ENCODE measurements around the gene PRRT1B. TPM values are rescaled to one million over a fixed set of nuclear protein-coding genes. Genes with fewer than 3 reads are reported as not detected.

The PRRT1B gene
- total and polyA plus RNA-seq, 2 experiments from 2014 or later, result not detected

- TF ChIP-seq EZH2phosphoT487 (IDR thresholded peaks at IDR 0.05; ENCODE audit: insufficient read depth, low read depth) (no peak), EZH2 (IDR thresholded peaks at IDR 0.05; ENCODE audit: insufficient read depth, poor library complexity, severe bottlenecking) (no peak)
- Histone ChIP-seq H3K27me3 (replicated peaks; ENCODE audit: insufficient read depth) (peaks cover 24% of the 10 kb centered on the region; the same call in 1 of the 2 replicates), H3K27ac (no peak overlapping the region), H4K20me1 (ENCODE audit: insufficient read depth) (no peaks in the 10 kb centered on the region), H2AFZ (no peak overlapping the region), H3K4me3 (no peak overlapping the region), H3K9ac (no peak overlapping the region), H3K4me2 (ENCODE audit: unreplicated experiment) (no peak overlapping the region), H3F3A (ENCODE audit: insufficient read depth) (no peaks in the 10 kb centered on the region), H3K79me2 (ENCODE audit: insufficient read depth) (no peaks in the 10 kb centered on the region), H3K9me2 (ENCODE audit: insufficient read depth) (no peaks in the 10 kb centered on the region), H3K9me3 (ENCODE audit: low read depth) (no peaks in the 10 kb centered on the region), H3K4me1 (ENCODE audit: insufficient read depth) (no peaks in the 10 kb centered on the region), H3K36me3 (ENCODE audit: low read depth) (no peaks in the 10 kb centered on the region)
- DNase-seq, result no peak
- WGBS, 2 experiments (ENCODE audit: low coverage in 1 of 2, low lambda C conversion rate in 2 of 2, missing lambda C conversion rate in 2 of 2), result 90 to 91% methylated on average over 6 of the region's 6 CpGs
- in situ Hi-C loops (cut with MboI), result no loop called here
Measured at GRCh38 chr9:131552030-131552429, 6.7 kb downstream of the PRRT1B start.

- Histone ChIP-seq H3K9me3 (ENCODE audit: low read depth) (no peaks in the 10 kb centered on the region), H3K9ac (no peak overlapping the region), H3K79me2 (ENCODE audit: insufficient read depth) (no peaks in the 10 kb centered on the region), H3K9me2 (ENCODE audit: insufficient read depth) (no peaks in the 10 kb centered on the region), H3K36me3 (ENCODE audit: low read depth) (no peaks in the 10 kb centered on the region), H2AFZ (no peak overlapping the region), H3F3A (ENCODE audit: insufficient read depth) (no peaks in the 10 kb centered on the region), H4K20me1 (ENCODE audit: insufficient read depth) (no peaks in the 10 kb centered on the region), H3K4me3 (no peak overlapping the region), H3K4me2 (ENCODE audit: unreplicated experiment) (no peak overlapping the region), H3K27ac (no peak overlapping the region), H3K27me3 (replicated peaks; ENCODE audit: insufficient read depth) (0 out of 2 replicates have a peak, but pooled peaks cover 6% of the 10 kb centered on the region), H3K4me1 (ENCODE audit: insufficient read depth) (no peaks in the 10 kb centered on the region)
- WGBS, 2 experiments (ENCODE audit: low coverage in 1 of 2, low lambda C conversion rate in 2 of 2, missing lambda C conversion rate in 2 of 2), result 38 to 51% methylated on average over 22 to 36 of the region's 60 CpGs
- in situ Hi-C loops (cut with MboI), result no loop called here
- DNase-seq, result no peak
- TF ChIP-seq EZH2phosphoT487 (IDR thresholded peaks at IDR 0.05; ENCODE audit: insufficient read depth, low read depth), result no peak
- TF ChIP-seq EZH2 (IDR thresholded peaks at IDR 0.05; ENCODE audit: insufficient read depth, poor library complexity, severe bottlenecking), result no peak
Measured at GRCh38 chr9:131554087-131554842, 8.9 kb downstream of the PRRT1B start.

DNA sequence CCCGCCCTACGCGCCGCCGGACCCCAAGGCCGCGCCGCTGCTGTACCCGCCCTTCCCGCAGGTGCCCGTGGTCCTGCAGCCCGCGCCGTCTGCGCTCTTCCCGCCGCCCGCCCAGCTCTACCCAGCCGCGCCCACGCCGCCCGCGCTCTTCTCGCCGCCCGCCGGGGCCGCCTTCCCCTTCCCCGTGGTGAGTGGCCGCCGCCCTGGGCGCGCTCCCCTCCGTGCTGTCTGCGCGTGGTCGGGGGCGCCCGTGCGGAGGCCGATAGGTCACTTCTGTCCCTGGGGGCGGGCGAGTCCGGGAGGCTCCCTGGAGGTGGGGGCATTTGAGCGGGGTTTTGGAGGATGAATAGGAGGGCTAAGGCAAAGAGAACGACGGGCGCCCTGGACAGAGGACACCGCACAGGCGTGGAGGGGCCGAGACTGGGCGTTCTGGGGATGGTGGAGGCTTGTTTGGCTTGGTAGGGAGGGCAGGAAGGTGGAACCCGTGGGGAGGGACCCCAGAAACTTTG, 9.6 kb downstream of the PRRT1B start:
- TF ChIP-seq EZH2phosphoT487 (IDR thresholded peaks at IDR 0.05; ENCODE audit: insufficient read depth, low read depth) (no peak), EZH2 (IDR thresholded peaks at IDR 0.05; ENCODE audit: insufficient read depth, poor library complexity, severe bottlenecking) (no peak)
- H3K27me3 ChIP-seq (replicated peaks; ENCODE audit: insufficient read depth), result 0 out of 2 replicates have a peak, but pooled peaks cover 6% of the 10 kb centered on the region
- 25 to 31% methylated on average over 25 to 39 of the region's 54 CpGs for WGBS, 2 experiments (ENCODE audit: low coverage in 1 of 2, low lambda C conversion rate in 2 of 2, missing lambda C conversion rate in 2 of 2)
- no peak overlapping the region for H3K4me3 ChIP-seq
- no peaks in the 10 kb centered on the region for H3K36me3 ChIP-seq (ENCODE audit: low read depth)
- no peaks in the 10 kb centered on the region for H3K79me2 ChIP-seq (ENCODE audit: insufficient read depth)
- no peaks in the 10 kb centered on the region for H3K9me2 ChIP-seq (ENCODE audit: insufficient read depth)
- no peaks in the 10 kb centered on the region for H4K20me1 ChIP-seq (ENCODE audit: insufficient read depth)
- H3K4me1 ChIP-seq (ENCODE audit: insufficient read depth), result no peaks in the 10 kb centered on the region
- H3K9me3 ChIP-seq (ENCODE audit: low read depth), result no peaks in the 10 kb centered on the region
- no peaks in the 10 kb centered on the region for H3F3A ChIP-seq (ENCODE audit: insufficient read depth)
- H2AFZ ChIP-seq, result no peak overlapping the region
- no peak overlapping the region for H3K4me2 ChIP-seq (ENCODE audit: unreplicated experiment)
- in situ Hi-C loops (cut with MboI), result no loop called here
- DNase-seq, result no peak
- no peak overlapping the region for H3K27ac ChIP-seq
- no peak overlapping the region for H3K9ac ChIP-seq

DNA sequence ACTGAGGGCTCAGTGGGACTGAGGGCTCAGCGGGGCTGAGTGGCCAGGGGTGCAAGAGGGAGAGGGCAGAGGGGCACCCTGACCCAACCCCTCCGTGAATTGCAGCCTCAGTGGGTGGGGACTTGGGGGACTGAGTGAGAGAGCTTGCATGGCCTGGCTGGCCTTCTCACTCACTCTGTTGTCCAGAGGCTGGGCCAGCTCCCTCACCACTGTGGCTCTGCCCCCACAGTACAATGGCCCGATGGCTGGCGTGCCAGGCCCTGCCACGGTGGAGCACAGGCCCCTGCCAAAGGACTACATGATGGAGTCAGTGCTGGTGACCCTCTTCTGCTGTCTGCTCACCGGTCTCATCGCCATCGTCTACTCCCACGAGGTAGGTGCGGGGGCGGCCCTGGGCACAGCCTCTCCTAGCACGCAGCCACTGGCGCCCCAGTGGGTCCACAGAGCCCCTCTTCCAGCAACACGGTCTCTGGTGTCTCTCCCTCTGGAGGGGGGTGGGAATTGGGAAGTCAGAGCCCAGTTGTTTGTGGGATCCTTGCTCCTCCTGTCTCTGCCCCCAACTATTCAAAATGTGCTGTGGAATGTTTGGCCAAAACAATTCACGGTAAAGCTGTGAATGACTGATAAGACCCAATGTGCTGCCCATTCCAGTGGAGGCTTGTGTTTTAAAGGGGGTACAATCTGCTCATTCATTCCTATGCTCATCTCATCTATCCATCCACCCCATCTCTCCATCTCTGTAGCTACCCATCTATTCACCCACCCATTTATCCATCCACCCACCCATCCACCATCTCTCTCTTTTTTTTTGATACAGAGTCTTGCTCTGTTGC, 10.7 kb downstream of the PRRT1B start:
- no peak for TF ChIP-seq EZH2phosphoT487 (IDR thresholded peaks at IDR 0.05; ENCODE audit: insufficient read depth, low read depth)
- no peak for TF ChIP-seq EZH2 (IDR thresholded peaks at IDR 0.05; ENCODE audit: insufficient read depth, poor library complexity, severe bottlenecking)
- H3K4me1 ChIP-seq (ENCODE audit: insufficient read depth), result no peaks in the 10 kb centered on the region
- no peaks in the 10 kb centered on the region for H4K20me1 ChIP-seq (ENCODE audit: insufficient read depth)
- no peak overlapping the region for H2AFZ ChIP-seq
- in situ Hi-C loops (cut with MboI), result no loop called here
- H3K9me3 ChIP-seq (ENCODE audit: low read depth), result no peaks in the 10 kb centered on the region
- H3F3A ChIP-seq (ENCODE audit: insufficient read depth), result no peaks in the 10 kb centered on the region
- DNase-seq, result no peak
- no peaks in the 10 kb centered on the region for H3K36me3 ChIP-seq (ENCODE audit: low read depth)
- H3K4me2 ChIP-seq (ENCODE audit: unreplicated experiment), result no peak overlapping the region
- 0 out of 2 replicates have a peak, but pooled peaks cover 6% of the 10 kb centered on the region for H3K27me3 ChIP-seq (replicated peaks; ENCODE audit: insufficient read depth)
- H3K79me2 ChIP-seq (ENCODE audit: insufficient read depth), result no peaks in the 10 kb centered on the region
- WGBS, 2 experiments (ENCODE audit: low coverage in 1 of 2, low lambda C conversion rate in 2 of 2, missing lambda C conversion rate in 2 of 2), result 84 to 92% methylated on average over 15 of the region's 15 CpGs
- no peaks in the 10 kb centered on the region for H3K9me2 ChIP-seq (ENCODE audit: insufficient read depth)
- no peak overlapping the region for H3K9ac ChIP-seq
- no peak overlapping the region for H3K27ac ChIP-seq
- no peak overlapping the region for H3K4me3 ChIP-seq
